PFSK-1 (cell line): ENCODE measurements around the gene HPCAL1.

Experiments used
- FOXP2 ChIP-seq: optimal IDR thresholded peaks from 2 replicates; pipeline ENCODE3; 2011; ENCODE audit warnings: borderline replicate concordance, control low read depth, inconsistent platforms; ENCODE audit not compliant: insufficient read depth; ENCODE audit errors: extremely low read length, extremely low read depth
- POLR2AphosphoS5 ChIP-seq: IDR thresholded peaks from 2 replicates; pipeline ENCODE4 v1.6.1; 2012; ENCODE audit warnings: low read depth, mild to moderate bottlenecking, control low read depth, low read length, moderate library complexity
- SIN3A ChIP-seq: IDR thresholded peaks from 2 replicates; pipeline ENCODE4 v1.6.1; 2012; ENCODE audit warnings: mild to moderate bottlenecking, low read length, moderate library complexity, borderline replicate concordance; ENCODE audit not compliant: insufficient read depth
- TAF1 ChIP-seq: IDR thresholded peaks from 2 replicates; pipeline ENCODE4 v1.6.1; 2012; ENCODE audit warnings: low read length, control low read depth, borderline replicate concordance; ENCODE audit not compliant: insufficient read depth
- TF ChIP-seq, protein P1 (sequence below), 2 experiments: IDR thresholded peaks; 2 replicates each; pipeline versions ENCODE4 v1.6.1 to v1.8.0; 2011 to 2012; ENCODE audit warnings: low read depth in 2 of 2, low read length in 2 of 2, control low read depth in 1 of 2, inconsistent platforms in 1 of 2, mild to moderate bottlenecking in 1 of 2, moderate library complexity in 1 of 2; ENCODE audit not compliant: insufficient read depth in 1 of 2

HPCAL1 gene

GRCh38 chr2:10319892-10320574 lies 17.3 kb downstream of the HPCAL1 start:
- TF ChIP-seq SIN3A (no peak), TAF1 (no peak), FOXP2 (no peak), POLR2AphosphoS5 (no peak)
- TF ChIP-seq, protein P1, sequence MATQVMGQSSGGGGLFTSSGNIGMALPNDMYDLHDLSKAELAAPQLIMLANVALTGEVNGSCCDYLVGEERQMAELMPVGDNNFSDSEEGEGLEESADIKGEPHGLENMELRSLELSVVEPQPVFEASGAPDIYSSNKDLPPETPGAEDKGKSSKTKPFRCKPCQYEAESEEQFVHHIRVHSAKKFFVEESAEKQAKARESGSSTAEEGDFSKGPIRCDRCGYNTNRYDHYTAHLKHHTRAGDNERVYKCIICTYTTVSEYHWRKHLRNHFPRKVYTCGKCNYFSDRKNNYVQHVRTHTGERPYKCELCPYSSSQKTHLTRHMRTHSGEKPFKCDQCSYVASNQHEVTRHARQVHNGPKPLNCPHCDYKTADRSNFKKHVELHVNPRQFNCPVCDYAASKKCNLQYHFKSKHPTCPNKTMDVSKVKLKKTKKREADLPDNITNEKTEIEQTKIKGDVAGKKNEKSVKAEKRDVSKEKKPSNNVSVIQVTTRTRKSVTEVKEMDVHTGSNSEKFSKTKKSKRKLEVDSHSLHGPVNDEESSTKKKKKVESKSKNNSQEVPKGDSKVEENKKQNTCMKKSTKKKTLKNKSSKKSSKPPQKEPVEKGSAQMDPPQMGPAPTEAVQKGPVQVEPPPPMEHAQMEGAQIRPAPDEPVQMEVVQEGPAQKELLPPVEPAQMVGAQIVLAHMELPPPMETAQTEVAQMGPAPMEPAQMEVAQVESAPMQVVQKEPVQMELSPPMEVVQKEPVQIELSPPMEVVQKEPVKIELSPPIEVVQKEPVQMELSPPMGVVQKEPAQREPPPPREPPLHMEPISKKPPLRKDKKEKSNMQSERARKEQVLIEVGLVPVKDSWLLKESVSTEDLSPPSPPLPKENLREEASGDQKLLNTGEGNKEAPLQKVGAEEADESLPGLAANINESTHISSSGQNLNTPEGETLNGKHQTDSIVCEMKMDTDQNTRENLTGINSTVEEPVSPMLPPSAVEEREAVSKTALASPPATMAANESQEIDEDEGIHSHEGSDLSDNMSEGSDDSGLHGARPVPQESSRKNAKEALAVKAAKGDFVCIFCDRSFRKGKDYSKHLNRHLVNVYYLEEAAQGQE (IDR thresholded peaks at IDR 0.05; ENCODE audit: insufficient read depth in 1 of 2, low read depth in 2 of 2, low read length in 2 of 2) = no peak

DNA sequence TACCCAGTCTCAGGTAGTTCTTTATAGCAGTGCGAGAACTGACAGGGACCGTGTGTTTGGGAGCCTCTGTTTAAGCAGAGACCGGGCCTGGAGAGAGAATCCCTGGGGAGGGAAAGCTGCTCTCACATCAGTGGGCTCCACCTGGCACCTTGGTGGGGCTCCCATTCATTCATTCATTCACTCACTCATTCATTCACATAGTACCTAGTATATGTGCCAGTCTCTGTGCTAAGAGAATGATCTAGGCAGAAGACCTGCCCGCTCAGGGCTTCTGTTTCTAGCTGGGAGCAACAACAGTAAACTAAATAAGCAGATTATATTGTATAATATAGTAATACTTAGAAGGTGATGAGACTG lies 17.8 kb downstream of the HPCAL1 start:
- no peak for TF ChIP-seq POLR2AphosphoS5

DNA sequence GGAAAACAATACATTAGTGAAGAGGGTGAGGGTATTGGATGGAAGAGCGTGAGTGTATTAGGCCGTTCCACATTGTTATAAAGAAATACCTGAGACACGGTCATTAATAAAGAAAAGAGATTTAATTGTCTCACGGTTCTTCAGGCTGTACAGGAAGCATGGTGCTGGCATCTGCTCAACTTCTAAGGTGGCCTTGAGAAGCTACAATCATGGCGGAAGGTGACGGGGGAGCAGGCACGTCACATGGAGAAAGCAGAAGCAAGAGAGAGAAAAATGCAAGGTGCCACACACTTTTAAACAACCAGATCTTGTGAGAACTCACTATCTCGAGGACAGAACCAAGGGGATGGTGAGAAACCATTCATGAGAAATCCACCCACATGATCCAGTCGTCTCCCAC lies 18.2 kb downstream of the HPCAL1 start:
- TF ChIP-seq, protein P1 (IDR thresholded peaks at IDR 0.05; ENCODE audit: insufficient read depth in 1 of 2, low read depth in 2 of 2, low read length in 2 of 2) = no peak
- TF ChIP-seq TAF1 = no peak

DNA sequence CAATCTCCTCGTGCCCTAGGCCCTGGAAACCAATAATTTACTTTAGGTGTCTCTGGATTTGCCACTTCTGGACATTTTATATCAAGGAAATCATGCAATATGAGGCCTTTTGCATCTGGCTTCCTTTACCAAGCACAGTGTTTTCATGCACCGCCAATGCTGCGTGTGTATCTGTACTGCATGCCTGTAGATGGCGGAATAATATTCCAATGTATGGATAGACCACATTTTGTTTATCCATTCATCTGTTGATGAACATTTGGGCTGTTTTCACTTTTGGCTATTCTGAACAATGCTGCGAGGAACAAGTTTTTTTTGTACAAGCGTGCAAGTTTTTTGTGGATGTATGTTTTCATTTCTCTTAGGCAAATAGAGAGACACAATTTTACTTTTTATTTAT lies 18.9 kb downstream of the HPCAL1 start:
- TF ChIP-seq SIN3A (no peak), TAF1 (no peak), FOXP2 (no peak), POLR2AphosphoS5 (no peak)
- TF ChIP-seq, protein P1 (IDR thresholded peaks at IDR 0.05; ENCODE audit: insufficient read depth in 1 of 2, low read depth in 2 of 2, low read length in 2 of 2) = no peak

DNA sequence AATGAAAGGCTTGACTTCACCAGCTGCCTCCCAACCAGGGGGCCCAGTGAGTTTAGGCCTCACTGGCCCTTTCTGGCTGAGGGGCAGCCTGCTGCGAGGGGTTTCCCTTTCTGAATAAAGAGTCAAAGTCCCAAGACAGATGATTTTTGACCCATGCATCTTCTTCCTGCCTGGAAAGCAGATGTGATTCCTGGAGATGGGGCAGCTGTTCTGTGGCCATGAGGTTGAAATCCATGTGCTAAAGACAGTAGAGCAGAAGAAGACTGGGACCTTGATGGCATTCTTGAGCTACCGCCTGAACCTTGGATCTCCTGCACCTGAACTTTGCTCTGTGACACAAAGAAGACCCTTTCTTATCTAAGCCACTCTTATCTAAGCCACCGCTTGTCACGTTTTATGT lies 19.8 kb downstream of the HPCAL1 start:
- TF ChIP-seq TAF1 (no peak), POLR2AphosphoS5 (no peak), SIN3A (no peak)
- TF ChIP-seq, protein P1 (IDR thresholded peaks at IDR 0.05; ENCODE audit: insufficient read depth in 1 of 2, low read depth in 2 of 2, low read length in 2 of 2) = no peak
